ENCODE measurements around the gene TNFAIP8. TPM values are rescaled to one million over a fixed set of nuclear protein-coding genes. Genes with fewer than 3 reads are reported as not detected.

The TNFAIP8 gene
- total RNA-seq, 1 experiment from 2014 or later: 8.0 TPM

- Histone ChIP-seq H3K36me3 (ENCODE audit: control insufficient read depth, insufficient read depth, low read length) (no peaks in the 10 kb centered on the region), H3K4me1 (ENCODE audit: control insufficient read depth, insufficient read depth, low read length) (peaks cover 3% of the 10 kb centered on the region; the same call in 1 of the 2 replicates), H3K9me3 (ENCODE audit: control insufficient read depth, insufficient read depth, low read depth, low read length) (no peaks in the 10 kb centered on the region), H3K4me3 (ENCODE audit: low read depth in 2 of 2, low read length in 2 of 2) (no peak overlapping the region), H3K27me3 (ENCODE audit: control insufficient read depth, insufficient read depth, low read length) (peaks cover 3% of the 10 kb centered on the region; the same call in 1 of the 2 replicates), H3K27ac (ENCODE audit: low read length) (no peak overlapping the region)
- in situ Hi-C loops (cut with HindIII; ENCODE audit: low pct_unique_long_range_greater_than_20kb, low sequenced_read_pairs) (no loop called here), intact Hi-C loops (cut with micrococcal nuclease; ENCODE audit: unreplicated experiment) (no loop called here)
- ChIA-PET CTCF (interaction anchor here (0.6 kb wide), 1 partner anchor 88 kb away, joined by 3 read pairs; no protein-coding TSS in a partner anchor), POLR2A (no interaction called here)
- BruUV-seq (replicated peaks): no TSS peak
- DNase-seq (ENCODE audit: low read depth, low spot score) (no peak), ATAC-seq (no peak)
- TF ChIP-seq POLR2AphosphoS5 (IDR thresholded peaks at IDR 0.05; ENCODE audit: low read depth, low read length) (no peak), SIN3A (IDR thresholded peaks at IDR 0.05; ENCODE audit: borderline replicate concordance, insufficient read depth, low read depth, low read length) (no peak), REST (IDR thresholded peaks at IDR 0.05; ENCODE audit: insufficient read depth in 1 of 2, low read depth in 2 of 2, low read length in 1 of 2) (no peak), TCF7L2 (IDR thresholded peaks at IDR 0.05; ENCODE audit: low read depth, low read length) (no peak)
- TF ChIP-seq, protein P1, sequence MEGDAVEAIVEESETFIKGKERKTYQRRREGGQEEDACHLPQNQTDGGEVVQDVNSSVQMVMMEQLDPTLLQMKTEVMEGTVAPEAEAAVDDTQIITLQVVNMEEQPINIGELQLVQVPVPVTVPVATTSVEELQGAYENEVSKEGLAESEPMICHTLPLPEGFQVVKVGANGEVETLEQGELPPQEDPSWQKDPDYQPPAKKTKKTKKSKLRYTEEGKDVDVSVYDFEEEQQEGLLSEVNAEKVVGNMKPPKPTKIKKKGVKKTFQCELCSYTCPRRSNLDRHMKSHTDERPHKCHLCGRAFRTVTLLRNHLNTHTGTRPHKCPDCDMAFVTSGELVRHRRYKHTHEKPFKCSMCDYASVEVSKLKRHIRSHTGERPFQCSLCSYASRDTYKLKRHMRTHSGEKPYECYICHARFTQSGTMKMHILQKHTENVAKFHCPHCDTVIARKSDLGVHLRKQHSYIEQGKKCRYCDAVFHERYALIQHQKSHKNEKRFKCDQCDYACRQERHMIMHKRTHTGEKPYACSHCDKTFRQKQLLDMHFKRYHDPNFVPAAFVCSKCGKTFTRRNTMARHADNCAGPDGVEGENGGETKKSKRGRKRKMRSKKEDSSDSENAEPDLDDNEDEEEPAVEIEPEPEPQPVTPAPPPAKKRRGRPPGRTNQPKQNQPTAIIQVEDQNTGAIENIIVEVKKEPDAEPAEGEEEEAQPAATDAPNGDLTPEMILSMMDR (IDR thresholded peaks at IDR 0.05): no peak
Observed at GRCh38 chr5:119404033-119404432, 48.2 kb downstream of the TNFAIP8 start.

DNA sequence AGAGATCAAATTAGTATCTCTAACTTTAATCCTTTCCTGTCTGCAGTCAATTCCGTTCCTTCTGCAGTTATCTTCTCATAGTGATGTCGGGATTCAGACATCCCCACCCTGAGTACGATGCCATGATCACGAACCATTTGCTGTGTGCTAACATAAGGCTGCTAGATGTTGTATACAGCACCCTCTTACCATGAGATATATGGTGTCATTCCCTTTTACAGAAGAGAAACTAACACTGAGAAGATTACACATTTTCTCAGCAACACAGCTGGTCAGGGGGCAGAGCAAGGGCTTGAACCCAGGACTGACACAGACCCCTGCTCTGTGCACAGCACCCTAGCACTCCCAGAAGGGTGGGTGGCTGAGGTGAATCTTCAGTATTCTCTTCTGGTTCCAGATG lies 49.6 kb downstream of the TNFAIP8 start:
- BruUV-seq (replicated peaks): no TSS peak
- Histone ChIP-seq H3K4me1 (ENCODE audit: control insufficient read depth, insufficient read depth, low read length) (peaks cover 1% of the 10 kb centered on the region; the same call in 1 of the 2 replicates), H3K27me3 (ENCODE audit: control insufficient read depth, insufficient read depth, low read length) (peaks cover 3% of the 10 kb centered on the region; the same call in 1 of the 2 replicates), H3K9me3 (ENCODE audit: control insufficient read depth, insufficient read depth, low read depth, low read length) (no peaks in the 10 kb centered on the region), H3K4me3 (ENCODE audit: low read depth in 2 of 2, low read length in 2 of 2) (no peak overlapping the region), H3K27ac (ENCODE audit: low read length) (no peak overlapping the region), H3K36me3 (ENCODE audit: control insufficient read depth, insufficient read depth, low read length) (no peaks in the 10 kb centered on the region)
- intact Hi-C loops (cut with micrococcal nuclease; ENCODE audit: unreplicated experiment) (no loop called here), in situ Hi-C loops (cut with HindIII; ENCODE audit: low pct_unique_long_range_greater_than_20kb, low sequenced_read_pairs) (no loop called here)
- TF ChIP-seq SIN3A (IDR thresholded peaks at IDR 0.05; ENCODE audit: borderline replicate concordance, insufficient read depth, low read depth, low read length) (no peak), REST (IDR thresholded peaks at IDR 0.05; ENCODE audit: insufficient read depth in 1 of 2, low read depth in 2 of 2, low read length in 1 of 2) (no peak), POLR2AphosphoS5 (IDR thresholded peaks at IDR 0.05; ENCODE audit: low read depth, low read length) (no peak), TCF7L2 (IDR thresholded peaks at IDR 0.05; ENCODE audit: low read depth, low read length) (no peak)
- TF ChIP-seq, protein P1 (IDR thresholded peaks at IDR 0.05): no peak
- ChIA-PET POLR2A (no interaction called here), CTCF (interaction anchor here (0.6 kb wide), 1 partner anchor 119 kb away, joined by 4 read pairs; no protein-coding TSS in a partner anchor)
- DNase-seq (ENCODE audit: low read depth, low spot score): no peak
- ATAC-seq: no peak
